ENCODE measurements around the gene GPR85. TPM values are rescaled to one million over a fixed set of nuclear protein-coding genes. Genes with fewer than 3 reads are reported as not detected.
"Not testable (repeated sequence)": the region's sequence is repeated elsewhere in the genome, so short reads cannot be mapped to it uniquely, and the experiment has no call there.

Gene GPR85
- total and polyA plus RNA-seq, 5 donors from 2014 or later = not detected

GRCh38 chr7:113078331-113078730 lies 8.3 kb downstream of the GPR85 start:
- Histone ChIP-seq H3K9me3 (ENCODE audit: control insufficient read depth in 2 of 2, low read length in 2 of 2) (no peaks in the 10 kb centered on the region), H3K27ac (ENCODE audit: insufficient read depth, low read length, poor library complexity, severe bottlenecking) (no peak overlapping the region), H3K36me3 (ENCODE audit: control insufficient read depth, insufficient read depth, low read length) (no peaks in the 10 kb centered on the region), H3K27me3 (ENCODE audit: control insufficient read depth, insufficient read depth, low read length) (peaks cover 11% of the 10 kb centered on the region), H3K4me3 (ENCODE audit: low read depth, low read length) (no peak overlapping the region), H3K4me1 (ENCODE audit: control insufficient read depth, insufficient read depth, low read length, poor library complexity, severe bottlenecking) (no peaks in the 10 kb centered on the region)
- DNase-seq (no peak), ATAC-seq (ENCODE audit: low read depth in 2 of 2) (no peak)
- Mint-ChIP-seq H3K27me3 (peaks cover 22% of the 10 kb centered on the region), H3K4me3 (no peak overlapping the region), H3K4me1 (no peaks in the 10 kb centered on the region), H3K36me3 (no peaks in the 10 kb centered on the region), H3K9me3 (peaks cover 0 to 2% (median 0%) of the 10 kb centered on the region in 7 donors), H3K27ac (no peak overlapping the region)

- ATAC-seq (ENCODE audit: low read depth in 2 of 2) = no peak
- Mint-ChIP-seq H3K4me3 (no peak overlapping the region), H3K4me1 (no peaks in the 10 kb centered on the region), H3K27ac (no peak overlapping the region), H3K9me3 (peaks cover 0 to 2% (median 0%) of the 10 kb centered on the region in 7 donors), H3K27me3 (peaks cover 7% of the 10 kb centered on the region), H3K36me3 (no peaks in the 10 kb centered on the region)
- Histone ChIP-seq H3K27me3 (ENCODE audit: control insufficient read depth, insufficient read depth, low read length) (peaks cover 4% of the 10 kb centered on the region), H3K9me3 (ENCODE audit: control insufficient read depth in 2 of 2, low read length in 2 of 2) (no peaks in the 10 kb centered on the region), H3K4me1 (ENCODE audit: control insufficient read depth, insufficient read depth, low read length, poor library complexity, severe bottlenecking) (no peaks in the 10 kb centered on the region), H3K36me3 (ENCODE audit: control insufficient read depth, insufficient read depth, low read length) (no peaks in the 10 kb centered on the region), H3K27ac (ENCODE audit: insufficient read depth, low read length, poor library complexity, severe bottlenecking) (no peak overlapping the region), H3K4me3 (ENCODE audit: low read depth, low read length) (no peak overlapping the region)
- DNase-seq = no peak
Measured at GRCh38 chr7:113076703-113077102, 9.9 kb downstream of the GPR85 start.

- no peak for ATAC-seq (ENCODE audit: low read depth in 2 of 2)
- no peak overlapping the region for H3K27ac Mint-ChIP-seq
- H3K36me3 Mint-ChIP-seq = no peaks in the 10 kb centered on the region
- H3K4me3 Mint-ChIP-seq = no peak overlapping the region
- H3K36me3 ChIP-seq (ENCODE audit: control insufficient read depth, insufficient read depth, low read length) = no peaks in the 10 kb centered on the region
- H3K27ac ChIP-seq (ENCODE audit: insufficient read depth, low read length, poor library complexity, severe bottlenecking) = no peak overlapping the region
- no peak overlapping the region for H3K4me3 ChIP-seq (ENCODE audit: low read depth, low read length)
- no peaks in the 10 kb centered on the region for H3K9me3 ChIP-seq (ENCODE audit: control insufficient read depth in 2 of 2, low read length in 2 of 2)
- no peaks in the 10 kb centered on the region for H3K4me1 ChIP-seq (ENCODE audit: control insufficient read depth, insufficient read depth, low read length, poor library complexity, severe bottlenecking)
- peaks cover 4% of the 10 kb centered on the region for H3K27me3 ChIP-seq (ENCODE audit: control insufficient read depth, insufficient read depth, low read length)
- H3K9me3 Mint-ChIP-seq = peaks cover 0 to 4% (median 0%) of the 10 kb centered on the region in 7 donors
- no peak for DNase-seq
- H3K4me1 Mint-ChIP-seq = no peaks in the 10 kb centered on the region
- no peaks in the 10 kb centered on the region for H3K27me3 Mint-ChIP-seq
Measured at GRCh38 chr7:113071465-113071864, 15.2 kb downstream of the GPR85 start.

GRCh38 chr7:113062499-113062898 lies 24.1 kb downstream of the GPR85 start:
- Histone ChIP-seq H3K9me3 (ENCODE audit: control insufficient read depth in 2 of 2, low read length in 2 of 2) (no peaks in the 10 kb centered on the region), H3K4me1 (ENCODE audit: control insufficient read depth, insufficient read depth, low read length, poor library complexity, severe bottlenecking) (no peaks in the 10 kb centered on the region), H3K27ac (ENCODE audit: insufficient read depth, low read length, poor library complexity, severe bottlenecking) (no peak overlapping the region), H3K4me3 (ENCODE audit: low read depth, low read length) (no peak overlapping the region), H3K27me3 (ENCODE audit: control insufficient read depth, insufficient read depth, low read length) (no peaks in the 10 kb centered on the region), H3K36me3 (ENCODE audit: control insufficient read depth, insufficient read depth, low read length) (no peaks in the 10 kb centered on the region)
- Mint-ChIP-seq H3K27me3 (no peaks in the 10 kb centered on the region), H3K4me3 (no peak overlapping the region), H3K27ac (no peak overlapping the region), H3K4me1 (no peaks in the 10 kb centered on the region), H3K9me3 (no peaks in the 10 kb centered on the region), H3K36me3 (no peaks in the 10 kb centered on the region)
- ATAC-seq (ENCODE audit: low read depth in 2 of 2) = no peak
- no peak for DNase-seq

GRCh38 chr7:113060100-113060499 lies 26.5 kb downstream of the GPR85 start:
- Histone ChIP-seq H3K9me3 (ENCODE audit: control insufficient read depth in 2 of 2, low read length in 2 of 2) (no peaks in the 10 kb centered on the region), H3K4me1 (ENCODE audit: control insufficient read depth, insufficient read depth, low read length, poor library complexity, severe bottlenecking) (no peaks in the 10 kb centered on the region), H3K27me3 (ENCODE audit: control insufficient read depth, insufficient read depth, low read length) (no peaks in the 10 kb centered on the region), H3K27ac (ENCODE audit: insufficient read depth, low read length, poor library complexity, severe bottlenecking) (no peak overlapping the region), H3K4me3 (ENCODE audit: low read depth, low read length) (no peak overlapping the region), H3K36me3 (ENCODE audit: control insufficient read depth, insufficient read depth, low read length) (no peaks in the 10 kb centered on the region)
- Mint-ChIP-seq H3K9me3 (no peaks in the 10 kb centered on the region), H3K27ac (no peak overlapping the region), H3K27me3 (no peaks in the 10 kb centered on the region), H3K4me3 (no peak overlapping the region), H3K36me3 (no peaks in the 10 kb centered on the region), H3K4me1 (no peaks in the 10 kb centered on the region)
- ATAC-seq (ENCODE audit: low read depth in 2 of 2) = no peak
- no peak for DNase-seq

GRCh38 chr7:113054938-113055337 lies 31.7 kb downstream of the GPR85 start:
- H3K36me3 ChIP-seq (ENCODE audit: control insufficient read depth, insufficient read depth, low read length) = no peaks in the 10 kb centered on the region
- no peaks in the 10 kb centered on the region for H3K4me1 Mint-ChIP-seq
- peaks cover 0 to 7% (median 2%) of the 10 kb centered on the region in 7 donors for H3K9me3 Mint-ChIP-seq
- no peaks in the 10 kb centered on the region for H3K4me1 ChIP-seq (ENCODE audit: control insufficient read depth, insufficient read depth, low read length, poor library complexity, severe bottlenecking)
- H3K27me3 Mint-ChIP-seq = no peaks in the 10 kb centered on the region
- no peak overlapping the region for H3K4me3 ChIP-seq (ENCODE audit: low read depth, low read length)
- no peak overlapping the region for H3K27ac Mint-ChIP-seq
- H3K4me3 Mint-ChIP-seq = no peak overlapping the region
- no peaks in the 10 kb centered on the region for H3K9me3 ChIP-seq (ENCODE audit: control insufficient read depth in 2 of 2, low read length in 2 of 2)
- no peaks in the 10 kb centered on the region for H3K27me3 ChIP-seq (ENCODE audit: control insufficient read depth, insufficient read depth, low read length)
- DNase-seq = no peak
- no peak for ATAC-seq (ENCODE audit: low read depth in 2 of 2)
- H3K27ac ChIP-seq (ENCODE audit: insufficient read depth, low read length, poor library complexity, severe bottlenecking) = no peak overlapping the region
- H3K36me3 Mint-ChIP-seq = no peaks in the 10 kb centered on the region

- not testable (repeated sequence) for H3K4me3 ChIP-seq (ENCODE audit: low read depth, low read length); H3K36me3 ChIP-seq (ENCODE audit: control insufficient read depth, insufficient read depth, low read length); H3K27ac Mint-ChIP-seq; H3K9me3 Mint-ChIP-seq; H3K27me3 Mint-ChIP-seq; H3K9me3 ChIP-seq (ENCODE audit: control insufficient read depth in 2 of 2, low read length in 2 of 2); H3K4me3 Mint-ChIP-seq; H3K27me3 ChIP-seq (ENCODE audit: control insufficient read depth, insufficient read depth, low read length); H3K36me3 Mint-ChIP-seq; H3K4me1 Mint-ChIP-seq; H3K27ac ChIP-seq (ENCODE audit: insufficient read depth, low read length, poor library complexity, severe bottlenecking); H3K4me1 ChIP-seq (ENCODE audit: control insufficient read depth, insufficient read depth, low read length, poor library complexity, severe bottlenecking); ATAC-seq (ENCODE audit: low read depth in 2 of 2); DNase-seq
Measured at GRCh38 chr7:113054272-113054671, 32.4 kb downstream of the GPR85 start.

- H3K4me1 ChIP-seq (ENCODE audit: control insufficient read depth, insufficient read depth, low read length, poor library complexity, severe bottlenecking); H3K9me3 ChIP-seq (ENCODE audit: control insufficient read depth in 2 of 2, low read length in 2 of 2); H3K27ac ChIP-seq (ENCODE audit: insufficient read depth, low read length, poor library complexity, severe bottlenecking); H3K36me3 Mint-ChIP-seq; H3K9me3 Mint-ChIP-seq; H3K27me3 ChIP-seq (ENCODE audit: control insufficient read depth, insufficient read depth, low read length); DNase-seq; H3K27me3 Mint-ChIP-seq; H3K4me3 ChIP-seq (ENCODE audit: low read depth, low read length); H3K4me1 Mint-ChIP-seq; H3K4me3 Mint-ChIP-seq; ATAC-seq (ENCODE audit: low read depth in 2 of 2); H3K36me3 ChIP-seq (ENCODE audit: control insufficient read depth, insufficient read depth, low read length); H3K27ac Mint-ChIP-seq: not testable (repeated sequence)
Measured at GRCh38 chr7:113049221-113049620, 37.4 kb downstream of the GPR85 start.
